DMS79 (cell line): ENCODE measurements around the gene OR4L1.
"Not testable (repeated sequence)": the region's sequence is repeated elsewhere in the genome, so short reads cannot be mapped to it uniquely, and the experiment has no call there.

Experiments used
- DNase-seq: peaks from one replicate; lab custom pipeline; 2025; lab: John Stamatoyannopoulos, UW

The OR4L1 gene, protein sequence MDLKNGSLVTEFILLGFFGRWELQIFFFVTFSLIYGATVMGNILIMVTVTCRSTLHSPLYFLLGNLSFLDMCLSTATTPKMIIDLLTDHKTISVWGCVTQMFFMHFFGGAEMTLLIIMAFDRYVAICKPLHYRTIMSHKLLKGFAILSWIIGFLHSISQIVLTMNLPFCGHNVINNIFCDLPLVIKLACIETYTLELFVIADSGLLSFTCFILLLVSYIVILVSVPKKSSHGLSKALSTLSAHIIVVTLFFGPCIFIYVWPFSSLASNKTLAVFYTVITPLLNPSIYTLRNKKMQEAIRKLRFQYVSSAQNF

DNA sequence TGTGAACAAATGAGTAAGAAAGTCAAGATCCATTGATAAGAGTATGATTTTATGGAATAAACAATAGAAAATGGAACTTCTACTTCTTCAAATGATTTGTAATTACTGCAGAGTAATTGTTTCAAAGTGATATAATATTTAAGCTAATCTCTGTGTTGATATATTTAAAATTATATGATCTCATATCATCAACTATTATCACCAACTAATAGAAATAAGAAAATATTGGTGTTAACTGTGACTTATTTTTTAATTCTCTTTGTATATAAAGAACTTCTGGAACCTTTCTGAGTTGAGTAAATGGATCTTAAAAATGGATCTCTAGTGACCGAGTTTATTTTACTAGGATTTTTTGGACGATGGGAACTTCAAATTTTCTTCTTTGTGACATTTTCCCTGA, at the start of gene OR4L1:
TSS of gene OR4L1 (plus strand) at position 301 of the 400 bp plus-strand sequence. CDS start at position 301, 0 bp downstream.
- DNase-seq, result no peak

DNA sequence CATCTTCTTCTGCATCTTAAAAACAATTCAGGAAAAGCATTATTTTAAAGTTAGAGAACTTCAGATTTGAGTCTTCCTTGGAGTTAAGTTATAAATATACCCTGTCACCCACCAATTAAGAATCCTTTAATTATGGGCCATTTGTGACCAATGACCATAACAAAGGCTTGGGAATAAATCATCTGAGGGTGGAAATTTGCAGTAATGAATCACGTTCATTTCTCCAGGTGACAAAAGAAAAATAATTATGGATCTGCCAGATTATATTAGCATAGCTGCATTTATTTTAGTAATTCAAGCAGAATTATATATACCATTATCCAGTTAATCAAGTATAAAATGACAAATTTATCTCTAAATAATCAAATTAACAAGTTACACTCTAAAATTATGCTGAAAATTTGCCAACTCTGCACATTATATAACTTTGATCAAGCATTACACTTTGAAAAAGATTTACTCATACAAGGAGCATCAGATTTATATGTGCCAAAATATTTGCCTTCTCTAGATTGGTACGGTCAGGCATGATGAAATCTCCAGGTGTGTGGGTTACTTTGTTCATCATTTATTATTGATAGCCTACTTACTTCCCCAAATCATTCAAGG, 40.5 kb upstream of the OR4L1 start, which contains the start of gene OR4K14:
TSS of gene OR4K14 (minus strand) at position 51 of the 609 bp plus-strand sequence. CDS start 4,114 bp downstream, outside the sequence.
- DNase-seq, result no peak

DNA sequence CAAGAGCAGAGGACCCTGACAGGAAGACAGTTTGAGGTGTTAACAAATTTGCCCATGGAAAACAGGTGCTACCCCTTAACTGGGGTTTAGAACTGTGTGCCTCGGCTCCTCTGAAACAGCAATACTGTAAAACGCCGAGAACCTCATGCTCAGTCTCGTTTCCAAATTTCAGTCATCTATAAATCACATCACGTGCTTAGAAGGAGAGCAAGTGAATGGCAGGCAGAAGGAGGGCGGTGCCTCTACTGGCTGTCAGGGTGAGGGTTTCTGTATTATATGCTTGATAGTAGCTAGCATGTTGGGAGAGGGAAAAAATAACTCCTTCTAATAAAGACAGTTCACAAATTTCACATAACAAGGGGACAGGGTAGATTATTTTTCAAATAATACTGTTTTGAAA, 28.8 kb upstream of the OR4L1 start:
- no peak for DNase-seq

DNA sequence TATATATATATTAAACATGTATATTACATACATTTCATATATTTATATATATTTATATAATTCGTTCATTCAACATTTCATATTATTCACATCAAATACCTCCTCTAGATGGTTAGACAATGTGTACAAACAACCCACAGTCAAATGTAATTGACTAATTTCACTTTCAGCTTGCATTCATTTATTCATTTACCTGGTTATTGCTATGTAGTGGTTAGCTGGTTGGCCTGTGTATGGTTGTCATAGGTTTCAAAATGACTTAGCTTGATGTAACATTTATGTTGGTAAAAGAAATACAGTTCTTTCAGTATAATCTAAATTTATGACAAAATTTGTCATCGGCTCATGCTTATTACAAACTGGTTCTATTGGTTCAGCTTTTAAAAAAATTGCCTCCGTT, 24.4 kb upstream of the OR4L1 start:
- DNase-seq, result no peak

DNA sequence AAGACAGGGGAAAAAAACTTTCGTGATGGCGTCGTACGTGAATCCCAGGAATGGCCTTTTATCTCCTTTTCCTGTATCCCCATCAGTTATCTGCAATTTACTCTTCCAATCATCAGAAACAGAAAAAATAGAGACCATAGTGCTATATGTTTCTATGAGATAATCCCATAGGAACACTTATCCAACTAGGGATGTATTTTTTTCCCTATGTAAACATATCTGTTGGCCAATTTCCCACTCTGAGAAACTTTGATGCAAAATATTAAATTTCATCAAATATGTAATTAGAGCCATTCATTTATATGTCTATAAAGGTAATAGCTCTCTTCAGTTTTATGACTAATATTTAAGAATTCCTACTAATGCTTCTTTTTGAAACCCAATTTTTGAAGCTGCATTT, 23.9 kb upstream of the OR4L1 start, which contains the start of gene OR4K13:
TSS of gene OR4K13 (minus strand) at position 101 of the 400 bp plus-strand sequence. CDS start 1,280 bp downstream, outside the sequence.
- DNase-seq, result no peak

DNA sequence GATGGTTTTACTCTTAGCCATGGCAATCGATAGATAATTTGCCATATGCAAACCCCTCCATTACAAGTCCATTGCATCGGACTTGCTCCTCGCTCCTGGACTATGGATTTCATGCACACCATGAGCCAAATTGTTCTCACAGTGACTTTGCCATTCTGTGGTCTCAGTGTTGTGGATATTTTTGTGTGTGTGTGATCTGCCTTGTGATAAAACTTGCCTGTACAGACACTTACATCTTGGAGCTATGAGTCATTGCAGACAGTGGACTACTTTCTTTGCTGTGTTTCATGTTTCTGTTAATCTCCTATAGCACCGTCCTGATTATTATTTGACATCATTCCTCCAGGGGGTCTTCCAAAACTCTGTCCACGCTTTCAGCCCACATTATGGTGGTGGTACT, 15.6 kb upstream of the OR4L1 start:
- DNase-seq, result no peak

DNA sequence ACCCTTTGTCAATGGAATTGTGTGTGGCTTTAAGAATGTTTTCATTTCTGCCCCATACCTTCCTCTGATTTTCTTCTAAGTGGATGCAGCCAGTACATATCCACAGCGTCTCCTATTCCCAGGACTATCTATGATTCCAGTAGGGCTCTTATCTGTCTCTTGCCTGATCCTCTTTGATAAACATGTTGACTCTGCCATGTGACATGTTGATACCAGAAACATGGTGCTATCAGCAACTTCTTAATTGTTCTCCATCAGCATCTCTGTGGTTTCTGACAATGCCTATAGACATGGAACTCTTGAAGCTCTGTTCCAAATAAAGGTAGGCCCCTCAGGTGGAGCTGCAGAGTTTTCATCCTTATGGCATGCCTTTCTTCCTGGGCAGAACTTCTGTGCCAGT, 11.6 kb upstream of the OR4L1 start:
- no peak for DNase-seq

DNA sequence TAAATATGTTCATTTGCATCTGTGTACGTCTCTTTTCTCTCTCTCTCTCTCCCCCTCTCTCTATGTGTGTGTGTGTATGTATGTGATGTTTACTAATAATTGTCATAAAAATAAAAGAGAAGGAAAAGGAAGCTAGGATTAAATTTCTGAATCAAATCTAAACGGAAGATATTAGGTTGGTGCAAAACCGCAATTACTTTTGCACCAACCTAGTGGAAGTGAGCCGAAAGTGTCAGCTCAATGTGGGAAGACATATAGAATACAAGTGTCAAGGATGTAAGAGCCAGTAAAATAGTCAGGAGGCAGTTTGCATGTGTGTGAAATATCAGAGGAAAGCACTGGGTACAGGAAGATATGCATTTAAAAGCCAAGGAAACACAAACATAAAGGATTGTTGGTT, 32.2 kb downstream of the OR4L1 start:
- DNase-seq, result no peak

DNA sequence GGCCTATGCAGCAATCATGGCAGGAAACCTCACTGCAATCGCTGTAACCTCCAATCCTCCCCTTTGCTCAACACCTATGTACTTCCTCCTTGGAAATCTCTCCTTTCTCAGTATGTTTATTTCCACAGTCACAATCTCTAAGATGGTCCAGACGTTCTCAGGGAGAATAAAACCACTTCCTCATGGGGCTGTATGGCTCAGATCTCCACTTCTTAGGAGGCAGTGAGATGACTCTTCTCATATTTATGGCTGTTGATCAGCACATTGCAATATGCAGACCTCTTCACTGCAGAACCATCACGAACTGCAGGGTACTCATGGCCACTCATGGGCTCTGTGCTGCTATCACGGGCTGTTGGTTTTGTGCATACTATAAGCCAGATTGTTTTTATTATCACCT, 33.6 kb downstream of the OR4L1 start:
- DNase-seq, result no peak

DNA sequence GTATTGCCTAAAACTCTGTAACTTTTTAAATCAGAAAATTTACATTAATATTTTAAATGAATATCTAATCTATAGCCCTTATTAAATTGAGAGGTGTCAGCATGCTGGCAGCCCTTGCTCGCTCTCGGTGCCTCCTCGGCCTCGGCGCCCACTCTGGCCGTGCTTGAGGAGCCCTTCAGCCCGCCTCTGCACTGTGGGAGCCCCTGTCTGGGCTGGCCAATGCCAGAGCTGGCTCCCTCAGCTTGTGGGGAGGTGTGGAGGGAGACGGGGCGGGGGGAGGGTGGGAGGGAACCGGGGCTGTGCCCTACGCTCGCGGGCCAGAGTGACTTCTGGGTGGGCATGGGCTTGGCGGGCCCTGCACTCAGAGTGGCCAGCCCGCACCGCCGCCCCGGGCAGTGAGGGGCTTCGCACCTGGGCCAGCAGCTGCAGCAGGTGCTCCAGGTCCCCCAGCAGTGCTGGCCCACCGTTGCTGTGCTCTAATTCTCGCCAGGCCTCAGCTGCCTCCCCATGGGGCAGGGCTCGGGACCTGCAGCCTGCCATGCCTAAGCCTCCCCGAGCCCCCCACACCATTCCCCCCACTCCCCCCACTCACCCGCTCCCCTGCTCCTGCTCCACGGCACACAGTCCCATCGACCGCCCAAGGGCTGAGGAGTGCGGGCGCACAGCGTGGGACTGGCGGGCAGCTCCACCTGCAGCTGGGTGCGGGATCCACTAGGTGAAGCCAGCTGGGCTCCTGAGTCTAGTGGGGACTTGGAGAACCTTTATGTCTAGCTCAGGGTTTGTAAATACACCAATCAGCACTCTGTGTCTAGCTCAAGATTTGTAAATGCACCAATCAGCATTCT, 39.3 kb downstream of the OR4L1 start:
- not testable (repeated sequence) for DNase-seq

DNA sequence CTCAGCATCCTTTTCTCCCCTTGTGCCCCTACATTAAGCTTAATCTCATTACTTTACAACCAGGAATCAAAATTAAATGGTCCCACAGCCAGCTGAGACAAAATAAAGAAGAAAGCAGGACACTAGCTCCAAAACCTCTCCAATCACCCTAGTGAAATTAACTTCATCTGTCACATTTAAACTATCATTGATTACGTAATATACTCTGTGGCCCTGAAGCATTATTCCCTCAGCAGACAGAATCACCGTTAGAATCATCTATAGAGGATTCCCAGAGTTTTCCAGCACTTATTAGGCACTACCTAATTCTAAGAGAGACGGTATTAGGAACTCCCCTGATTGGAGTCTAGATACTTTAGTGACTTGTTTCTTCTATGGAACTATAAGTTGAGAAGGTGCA, 50.6 kb downstream of the OR4L1 start, which contains the start of gene OR4K17:
TSS of gene OR4K17 (plus strand) at position 302 of the 400 bp plus-strand sequence. CDS start 6,761 bp downstream, outside the sequence.
- DNase-seq, result no peak
